GM12878 (cell line): ENCODE results near the gene IFIT2. TPM values are rescaled to one million over a fixed set of nuclear protein-coding genes. Genes with fewer than 3 reads are reported as not detected.

Experiments used
- ATF7 ChIP-seq: fragments of 450-650 bp; IDR thresholded peaks from 2 replicates; pipeline ENCODE4 v1.6.1; 2016; ENCODE audit warnings: low read depth, mild to moderate bottlenecking
- BMI1 ChIP-seq: fragments of 450-650 bp; IDR thresholded peaks from 2 replicates; pipeline ENCODE4 v1.6.1; 2016; ENCODE audit warnings: mild to moderate bottlenecking, moderate library complexity, borderline replicate concordance
- CBFB ChIP-seq: IDR thresholded peaks from 2 replicates; pipeline ENCODE4 v1.6.1; 2016; ENCODE audit warnings: antibody characterized with exemption, low read depth
- CHD2 ChIP-seq: IDR thresholded peaks from 2 replicates; pipeline ENCODE4 v1.6.1; 2011; ENCODE audit warnings: low read depth, low read length, improper control_type of control experiment, borderline replicate concordance
- CHD4 ChIP-seq: fragments of 200-600 bp; sonication (generic); IDR thresholded peaks from 2 replicates; pipeline ENCODE4 v1.6.1; 2016; ENCODE audit warnings: mild to moderate bottlenecking
- ESRRA ChIP-seq: IDR thresholded peaks from 2 replicates; pipeline ENCODE4 v1.6.1; 2012; ENCODE audit warnings: mild to moderate bottlenecking, low read length, improper control_type of control experiment
- FOXK2 ChIP-seq: fragments of 450-650 bp; IDR thresholded peaks from 2 replicates; pipeline ENCODE4 v1.6.1; 2017; ENCODE audit warnings: mild to moderate bottlenecking, moderate library complexity
- GABPA ChIP-seq: IDR thresholded peaks from 2 replicates; pipeline ENCODE4 v1.6.1; 2014; ENCODE audit warnings: antibody characterized with exemption, low read depth, mild to moderate bottlenecking, inconsistent platforms
- IKZF2 ChIP-seq, 2 experiments: fragments of 450-650 bp; IDR thresholded peaks; 2 replicates each; pipeline ENCODE4 v1.6.1; 2017; ENCODE audit warnings: mild to moderate bottlenecking in 2 of 2, moderate library complexity in 2 of 2
- IRF5 ChIP-seq: fragments of 450-650 bp; IDR thresholded peaks from 2 replicates; pipeline ENCODE4 v1.6.1; 2017; ENCODE audit warnings: borderline replicate concordance
- KAT2A ChIP-seq: conservative IDR thresholded peaks from 2 replicates; pipeline ENCODE4 v1.6.1; 2011; ENCODE audit warnings: low read depth, low read length; ENCODE audit not compliant: control insufficient read depth
- KLF5 ChIP-seq: fragments of 450-650 bp; IDR thresholded peaks from 2 replicates; pipeline ENCODE4 v1.6.1; 2014; ENCODE audit warnings: mild to moderate bottlenecking; ENCODE audit not compliant: partially characterized antibody
- LARP7 ChIP-seq: fragments of 450-650 bp; IDR thresholded peaks from 2 replicates; pipeline ENCODE4 v1.6.1; 2017; ENCODE audit warnings: mild to moderate bottlenecking
- MTA3 ChIP-seq: IDR thresholded peaks from 2 replicates; pipeline ENCODE4 v1.6.1; 2012; ENCODE audit warnings: low read length, inconsistent platforms, borderline replicate concordance
- MYB ChIP-seq: fragments of 150-350 bp; IDR thresholded peaks from 2 replicates; pipeline ENCODE4 v1.6.1; 2014; ENCODE audit warnings: mild to moderate bottlenecking, low read depth, low read length, borderline replicate concordance
- NKRF ChIP-seq: fragments of 450-650 bp; conservative IDR thresholded peaks from 2 replicates; pipeline ENCODE4 v1.6.1; 2017; ENCODE audit warnings: mild to moderate bottlenecking, moderate library complexity
- PKNOX1 ChIP-seq: fragments of 450-650 bp; IDR thresholded peaks from 2 replicates; pipeline ENCODE4 v1.6.1; 2016; ENCODE audit warnings: mild to moderate bottlenecking
- PML ChIP-seq: IDR thresholded peaks from 2 replicates; pipeline ENCODE4 v1.6.1; 2012; ENCODE audit warnings: low read length, inconsistent platforms
- POU2F2 ChIP-seq: IDR thresholded peaks from 3 replicates; pipeline ENCODE4 v1.6.1; 2011; ENCODE audit warnings: low read depth, mild to moderate bottlenecking, low read length, borderline replicate concordance
- SMAD5 ChIP-seq: IDR thresholded peaks from 2 replicates; pipeline ENCODE4 v1.6.1; 2016; ENCODE audit warnings: antibody characterized with exemption, low read depth
- TCF12 ChIP-seq: IDR thresholded peaks from 2 replicates; pipeline ENCODE4 v1.6.1; 2011; ENCODE audit warnings: low read depth, mild to moderate bottlenecking, low read length
- TCF3 ChIP-seq: IDR thresholded peaks from 2 replicates; pipeline ENCODE4 v1.6.1; 2012; ENCODE audit warnings: low read depth, mild to moderate bottlenecking, low read length, borderline replicate concordance; ENCODE audit not compliant: insufficient read depth
- TCF7 ChIP-seq: IDR thresholded peaks from 2 replicates; pipeline ENCODE4 v1.6.1; 2014; ENCODE audit warnings: antibody characterized with exemption, borderline replicate concordance
- ZBTB4 ChIP-seq: fragments of 450-650 bp; formaldehyde crosslinking; IDR thresholded peaks from 2 replicates; pipeline ENCODE4 v1.4.0; 2022; ENCODE audit warnings: mild to moderate bottlenecking, moderate library complexity
- ZNF217 ChIP-seq: fragments of 450-650 bp; IDR thresholded peaks from 2 replicates; pipeline ENCODE4 v1.6.1; 2017; ENCODE audit warnings: antibody characterized with exemption, mild to moderate bottlenecking
- ZNF622 ChIP-seq: fragments of 450-650 bp; IDR thresholded peaks from 2 replicates; pipeline ENCODE4 v1.6.1; 2017; ENCODE audit warnings: mild to moderate bottlenecking, inconsistent platforms
- polyA plus RNA-seq, 11 experiments: library from polyadenylated mRNA; depleted of rRNA in 4 of 11; unstranded in 6 of 11; stranded (reverse) in 5 of 11; fragments of >200 nt; fragmentation: Nextera tagmentation in 4 of 11; fragmentation: Illumina TruSeq in 1 of 11; extraction: Ambion mirVana in 4 of 11; extraction: Trizol in 1 of 11; gene quantifications; 1 replicate in 1 of 11; 2 replicates in 10 of 11; pipeline versions ENCODE4 v1.2.1 to v1.2.3, GENCODE V29; 2011 to 2016; ENCODE audit warnings: inconsistent platforms in 2 of 11, missing spikeins in 2 of 11, low read depth in 1 of 11
- total RNA-seq, 4 experiments: library from RNA; depleted of rRNA in 3 of 4; stranded (reverse); fragments of >200 nt in 3 of 4; fragmentation: Illumina TruSeq in 1 of 4; extraction: Trizol in 1 of 4; gene quantifications; 2 replicates each; pipeline versions ENCODE4 v1.2.1 to v1.2.3, GENCODE V29; 2013 to 2021

The IFIT2 gene
- total and polyA plus RNA-seq, 10 of the 15 experiments (the other 5 are each of a cell fraction or from before 2014, with no cell fraction given) = 5.2 to 14.8 (median 9.7) TPM

- TF ChIP-seq ZBTB4 (CRISPR knock-in tag) (no peak), PML (no peak), TCF7 (no peak), LARP7 (no peak), FOXK2 (no peak), TCF12 (no peak), MYB (no peak), GABPA (no peak), POU2F2 (no peak; the same call in 2 of the 3 replicates), ZNF217 (no peak), BMI1 (no peak), ESRRA (no peak), ATF7 (no peak), CHD4 (no peak), NKRF (no peak), SMAD5 (no peak), TCF3 (no peak), CHD2 (no peak), MTA3 (0 out of 2 replicates have a peak, but pooled peaks have one; percentile 25), CBFB (no peak), PKNOX1 (0 out of 2 replicates have a peak, but pooled peaks have one; percentile 11), KAT2A (no peak), IRF5 (no peak), KLF5 (no peak), ZNF622 (no peak), IKZF2 (IDR thresholded peaks at IDR 0.05) (peak; percentile 53 to 54; a peak in 1 of 4 replicates)
Observed at GRCh38 chr10:89327803-89328441, 26.1 kb downstream of the IFIT2 start, which contains the start of gene IFIT3 (continued).
